Left lobe of liver (tissue), 2 donors: ENCODE data around the gene RANBP10. TPM values are rescaled to one million over a fixed set of nuclear protein-coding genes. Genes with fewer than 3 reads are reported as not detected.

Experiments
- ATAC-seq: fragments of 200-7000 bp; cut with Tn5 transposase; one replicate; pipeline ENCODE4 v1.9.1; 2020; ENCODE audit warnings: mild to moderate bottlenecking, moderate library complexity
- DNase-seq: peaks from one replicate; pipeline ENCODE4 v3.0.0-alpha.2; 2020; ENCODE audit warnings: low spot score
- total RNA-seq: library from RNA; stranded (reverse); gene quantifications from one replicate; pipeline ENCODE4 v1.2.1, GENCODE V29; 2021
- donor health status: DM: no; HTN: no; CAD: no; lungs with moderate emphysema.
- donor health status: DM: no; HTN: yes; CAD: no.

Gene RANBP10
- total RNA-seq, 1 donor from 2014 or later: 35.6 TPM

DNA sequence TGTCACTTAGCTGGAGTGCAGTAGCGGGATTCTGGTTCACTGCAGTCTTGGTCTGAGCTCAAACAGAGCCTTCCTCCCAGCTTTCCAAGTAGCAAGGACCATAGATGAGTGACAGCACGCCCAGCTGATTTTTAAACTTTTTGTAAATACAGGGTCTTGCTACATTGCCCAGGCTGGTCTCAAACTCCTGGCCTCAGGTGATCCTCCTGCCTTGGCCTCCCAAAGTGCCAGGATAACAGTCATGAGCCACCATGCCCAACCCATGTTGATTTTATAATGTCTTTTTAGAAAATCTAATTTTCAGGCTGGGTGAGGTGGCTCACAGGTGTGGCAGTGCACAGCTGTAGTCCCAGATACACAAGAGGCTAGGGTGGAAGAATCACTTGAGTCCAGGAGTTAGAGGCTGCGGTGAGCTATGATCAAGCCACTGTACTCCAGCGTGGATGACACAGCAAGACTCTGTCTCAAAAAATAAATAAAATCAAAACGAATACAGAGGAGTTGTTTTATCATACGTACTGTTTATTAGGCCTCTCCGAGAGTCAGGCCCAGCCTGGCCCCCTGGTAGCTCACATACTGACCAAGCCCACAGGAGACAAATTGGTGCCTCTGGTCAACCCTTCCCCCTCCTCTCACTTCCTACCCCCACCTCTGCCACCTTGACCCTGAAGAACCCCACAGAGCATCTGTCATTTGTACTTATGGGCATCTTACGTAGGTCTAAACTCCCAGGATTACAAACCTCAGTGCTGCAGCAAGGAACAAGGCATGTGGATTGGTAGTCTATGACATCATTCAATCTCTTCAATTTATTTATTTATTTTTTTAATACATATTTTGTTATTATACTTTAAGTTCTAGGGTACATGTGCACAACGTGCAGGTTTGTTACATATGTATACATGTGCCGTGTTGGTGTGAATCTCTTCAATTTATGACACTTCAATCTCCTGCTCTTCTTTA, 126.1 kb downstream of the RANBP10 start:
- ATAC-seq (no peak), DNase-seq (no peak)

DNA sequence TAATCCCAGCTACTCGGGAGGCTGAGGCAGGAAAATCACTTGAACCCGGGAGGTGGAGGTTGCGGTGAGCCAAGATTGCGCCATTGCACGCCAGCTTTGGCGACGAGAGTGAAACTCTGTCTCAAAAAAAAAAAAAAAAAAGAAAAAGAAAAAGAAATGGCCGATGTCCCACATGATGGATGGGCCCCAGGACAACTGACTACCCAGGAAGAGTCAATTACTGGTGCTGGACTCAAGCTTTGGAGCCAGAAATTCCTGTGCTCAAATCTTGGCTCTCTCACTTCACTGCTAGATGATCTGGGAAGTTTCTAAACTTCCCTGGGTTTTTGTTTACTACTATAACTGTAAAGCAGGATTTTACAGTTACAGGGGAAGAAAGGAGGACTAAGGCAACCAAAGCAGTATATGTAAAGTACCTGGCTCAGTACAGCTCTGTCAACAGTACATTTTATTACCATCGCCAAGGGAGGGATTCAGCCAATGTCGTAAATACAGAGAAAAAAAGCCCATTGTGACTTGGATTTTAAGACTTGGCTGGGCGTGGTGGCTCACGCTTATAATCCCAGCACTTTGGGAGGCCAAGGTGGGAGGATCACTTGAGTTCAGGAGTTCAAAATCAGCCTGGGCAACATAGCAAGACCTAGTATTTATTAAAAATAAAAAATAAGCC, 127.9 kb downstream of the RANBP10 start:
- ATAC-seq (no peak), DNase-seq (no peak)

DNA sequence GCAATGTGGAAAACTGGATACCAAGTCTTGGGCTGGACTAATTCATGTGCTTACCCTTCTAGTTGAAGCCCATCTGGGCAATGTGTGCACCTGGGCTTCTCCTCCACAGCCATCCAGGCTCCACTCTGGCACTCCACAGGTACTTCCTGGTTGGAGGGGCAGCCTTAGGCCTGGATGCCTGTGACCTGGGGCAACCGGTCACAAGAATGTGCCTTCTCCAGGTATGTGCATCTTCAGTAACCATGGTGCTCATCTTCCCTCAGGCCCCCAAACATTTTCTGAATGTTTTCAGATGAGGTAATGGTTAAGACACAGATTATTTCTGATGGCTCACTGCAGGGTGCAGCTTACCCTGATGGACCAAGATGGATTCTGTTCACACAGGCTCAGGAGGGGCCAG, 128.6 kb downstream of the RANBP10 start:
- DNase-seq (no peak), ATAC-seq (no peak)

DNA sequence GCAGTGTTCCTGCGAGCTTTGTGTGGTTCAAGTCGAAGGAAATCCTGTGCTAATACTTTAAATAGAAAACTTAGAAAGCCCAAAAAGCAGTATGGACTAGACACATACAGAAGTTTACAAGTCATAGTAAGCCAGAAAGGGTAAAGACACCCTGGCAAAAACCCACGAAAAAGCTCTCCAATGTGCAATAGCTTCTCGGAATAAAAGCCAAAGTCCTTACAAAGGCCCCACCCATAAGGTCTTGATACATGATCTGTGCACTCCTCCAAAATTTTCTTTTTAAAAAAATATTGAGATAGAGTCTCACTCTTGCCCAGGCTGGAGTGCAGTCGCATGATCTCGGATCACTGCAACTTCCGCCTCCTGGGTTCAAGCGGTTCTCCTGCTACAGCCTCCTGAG, 129.4 kb downstream of the RANBP10 start:
- ATAC-seq (peak; percentile 3), DNase-seq (no peak)

DNA sequence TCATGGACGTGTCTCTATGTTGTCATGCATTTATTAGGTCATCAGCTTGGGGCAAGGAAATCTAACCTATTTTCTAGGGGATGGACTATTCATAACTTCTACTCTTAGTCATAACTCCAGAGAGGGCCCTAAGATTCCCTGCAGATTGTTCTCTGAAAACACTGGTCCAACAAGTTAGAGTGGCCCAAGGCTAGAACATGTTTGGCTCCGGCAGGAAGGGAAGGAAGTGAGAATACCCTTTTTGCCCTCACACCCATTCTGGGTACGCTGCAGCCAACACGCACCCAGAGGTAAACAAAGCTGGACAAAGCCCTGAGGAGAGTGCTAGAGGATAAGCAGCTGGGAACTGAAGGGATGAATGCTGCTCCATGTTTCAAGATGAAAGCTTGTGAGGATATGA, 129.8 kb downstream of the RANBP10 start:
- DNase-seq: no peak
- ATAC-seq: no peak

DNA sequence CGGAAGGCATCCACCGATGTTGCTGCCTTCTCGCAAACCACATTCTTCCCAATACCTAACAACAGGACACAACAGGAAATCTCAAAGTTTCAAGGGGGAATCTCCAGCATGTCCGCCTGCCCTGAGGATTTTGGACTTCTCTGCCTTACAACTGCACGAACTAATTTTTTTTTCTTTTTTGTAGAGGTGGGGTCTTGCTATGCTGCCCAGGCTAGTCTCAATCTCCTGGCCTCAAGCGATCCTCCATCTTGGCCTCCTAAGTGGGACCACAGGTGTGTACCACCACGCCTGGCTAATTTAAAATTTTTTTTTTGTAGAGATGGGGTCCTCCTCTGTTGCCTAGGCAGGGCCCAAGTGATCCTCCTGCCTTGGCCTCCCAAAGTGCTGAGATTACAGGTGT, 130.4 kb downstream of the RANBP10 start:
- DNase-seq (no peak), ATAC-seq (no peak)

DNA sequence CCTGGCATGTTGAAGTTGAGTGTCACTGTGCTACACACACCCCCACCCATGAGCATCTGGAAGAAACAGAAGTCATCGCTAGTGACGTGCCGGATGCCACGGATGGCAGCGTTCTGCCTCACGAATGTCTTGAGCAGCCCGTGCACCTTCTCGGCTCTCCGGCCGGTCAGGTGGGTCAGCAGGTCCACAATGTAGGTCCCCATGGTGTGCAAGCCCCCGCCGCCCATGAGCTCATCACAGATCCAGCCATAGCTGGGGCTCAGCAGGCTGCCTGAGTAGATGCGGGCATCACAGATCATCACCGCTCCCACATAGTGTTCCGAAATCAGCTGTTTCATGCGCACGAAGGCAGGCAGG, 130.8 kb downstream of the RANBP10 start:
- no peak for DNase-seq

DNA sequence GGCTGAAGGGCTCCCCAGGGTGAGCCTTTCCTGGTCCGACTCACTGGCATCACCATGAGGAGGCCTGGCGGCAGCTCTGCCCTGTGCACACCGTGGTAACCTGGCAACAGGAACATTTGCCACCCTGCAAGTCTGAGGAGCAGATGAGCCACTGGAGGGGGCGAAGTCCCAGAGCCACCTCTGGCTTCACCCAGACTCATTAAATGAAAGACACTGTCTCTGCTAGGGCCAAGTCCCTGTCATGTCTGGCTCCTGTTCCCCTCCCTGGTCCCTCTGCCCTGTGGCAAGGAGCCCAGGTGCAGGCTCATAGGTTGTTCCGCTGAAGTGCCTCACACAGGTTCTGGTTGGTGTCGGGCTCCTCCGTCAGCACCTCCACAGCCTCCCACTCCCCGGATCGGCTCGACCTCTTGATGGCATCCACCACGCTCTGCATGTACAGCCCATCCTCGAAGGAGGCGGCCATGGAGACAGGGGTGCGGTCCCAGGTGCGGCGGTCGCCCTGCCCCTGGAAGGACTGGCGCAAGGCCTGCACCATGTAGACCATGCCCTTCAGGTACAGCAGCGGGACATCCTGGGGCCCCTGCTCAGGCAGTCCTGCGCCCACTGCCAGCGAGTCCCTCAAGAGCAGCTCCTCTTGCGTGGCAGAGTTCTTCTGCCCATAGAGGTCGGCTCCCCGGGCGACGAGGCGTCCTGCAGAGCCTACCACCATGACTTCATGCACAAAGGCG, 131.3 kb downstream of the RANBP10 start:
- ATAC-seq: peak; percentile 60
- DNase-seq: peak; percentile 81

More for the DNA sequence above, 130.8 kb downstream of the RANBP10 start:
- ATAC-seq: no peak

DNA sequence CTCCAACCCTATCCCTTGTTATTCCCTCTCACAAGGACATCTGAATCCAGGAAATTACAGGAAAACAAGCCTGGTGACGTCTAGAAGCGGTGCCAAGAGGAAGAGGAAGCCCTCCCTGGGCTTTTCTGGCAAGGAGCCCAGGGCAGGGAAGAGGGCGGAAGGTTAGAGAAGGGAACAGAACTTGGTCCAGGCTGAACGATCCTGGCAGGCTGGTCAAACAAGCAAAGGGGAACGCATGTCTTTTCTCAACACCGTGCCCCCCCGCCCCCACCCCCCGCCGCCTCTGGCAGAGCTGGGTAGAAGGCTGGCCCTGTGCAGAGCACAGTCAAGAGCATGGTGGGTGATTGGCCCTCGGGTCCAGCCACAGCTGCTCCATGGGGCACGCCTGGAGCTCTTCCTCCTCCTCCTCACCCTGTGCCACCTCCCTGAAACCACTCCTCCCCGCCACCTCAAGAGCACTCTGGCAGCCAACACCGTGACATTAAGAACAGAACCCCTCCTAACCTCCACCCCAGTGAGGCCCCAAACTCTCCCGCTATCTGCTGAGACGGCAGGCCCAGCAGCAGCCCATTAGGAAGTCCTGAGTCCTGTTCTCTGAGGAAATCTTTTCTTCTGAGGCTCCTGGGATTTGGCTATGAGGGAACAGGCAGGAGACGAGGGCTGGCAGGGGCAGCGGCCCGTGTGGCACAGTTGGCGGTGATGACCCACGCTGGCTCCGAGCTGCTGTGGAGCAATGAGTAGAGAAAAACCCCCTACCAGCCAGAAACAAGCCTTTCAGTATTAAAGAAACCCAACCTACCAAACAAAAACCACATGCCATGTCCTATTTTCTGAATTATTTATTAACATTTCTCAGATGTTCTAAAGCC, 132.4 kb downstream of the RANBP10 start:
- ATAC-seq: peak; percentile 64

More for the DNA sequence above, 132.4 kb downstream of the RANBP10 start:
- peak; percentile 92 for DNase-seq

Other genes starting within 250 kb of the RANBP10 start
- gene CTCF, start 244.0 kb downstream of the RANBP10 start, total RNA-seq: 13.4 TPM
- gene CARMIL2, start 161.4 kb downstream of the RANBP10 start, total RNA-seq: 1.1 TPM
- gene ACD, start 146.3 kb downstream of the RANBP10 start, total RNA-seq: 5.0 TPM
- gene PARD6A, start 145.6 kb downstream of the RANBP10 start, total RNA-seq: 3.4 TPM
- 10.6 TPM for gene ENKD1, start 139.8 kb downstream of the RANBP10 start, total RNA-seq
- 5.5 TPM for gene C16orf86, start 139.7 kb downstream of the RANBP10 start, total RNA-seq
- 33.8 TPM for gene GFOD2, start 87.2 kb downstream of the RANBP10 start, total RNA-seq
- gene TSNAXIP1, start 329 bp upstream of the RANBP10 start, total RNA-seq: 2.1 TPM
- gene THAP11, start 35.8 kb upstream of the RANBP10 start, total RNA-seq: 12.8 TPM
- 23.2 TPM for gene NUTF2, start 40.4 kb upstream of the RANBP10 start, total RNA-seq
- 23.1 TPM for gene CENPT, start 41.1 kb upstream of the RANBP10 start, total RNA-seq
- 22.1 TPM for gene EDC4, start 66.5 kb upstream of the RANBP10 start, total RNA-seq
- 0.88 TPM for gene NRN1L, start 78.3 kb upstream of the RANBP10 start, total RNA-seq
- gene PSKH1, start 86.7 kb upstream of the RANBP10 start, total RNA-seq: 18.2 TPM
- gene CTRL, start 125.3 kb upstream of the RANBP10 start, total RNA-seq: 0.73 TPM
- 21.7 TPM for gene PSMB10, start 130.3 kb upstream of the RANBP10 start, total RNA-seq
- gene LCAT, start 137.6 kb upstream of the RANBP10 start, total RNA-seq: 172 TPM
- 20.1 TPM for gene SLC12A4, start 162.1 kb upstream of the RANBP10 start, total RNA-seq
- not detected for gene DPEP3, start 173.9 kb upstream of the RANBP10 start, total RNA-seq
- 1.0 TPM for gene DPEP2, start 192.9 kb upstream of the RANBP10 start, total RNA-seq
- gene DPEP2NB, start 209.4 kb upstream of the RANBP10 start, total RNA-seq: not detected
- 5.1 TPM for gene DDX28, start 216.7 kb upstream of the RANBP10 start, total RNA-seq
- 7.6 TPM for gene DUS2, start 216.7 kb upstream of the RANBP10 start, total RNA-seq